Neural cell (in vitro differentiated cells): ENCODE measurements around the gene EPHB3. TPM values are rescaled to one million over a fixed set of nuclear protein-coding genes. Genes with fewer than 3 reads are reported as not detected.

ENCODE experiments used
- H2AFZ ChIP-seq: fragments of 200-600, 300-800 bp; sonication (generic), shearing (Covaris generic); 2 replicates; pipeline ENCODE4 v1.6.0; 2014; ENCODE audit warnings: low read depth, mild to moderate bottlenecking, antibody characterized with exemption, low read length, moderate library complexity
- H3F3A ChIP-seq: fragments of 200-600 bp; shearing (Covaris generic); 2 replicates; pipeline ENCODE4 v1.6.1; 2016; ENCODE audit warnings: mild to moderate bottlenecking, moderate library complexity, mixed read lengths, antibody characterized with exemption, low read length; ENCODE audit not compliant: insufficient read depth, poor library complexity, severe bottlenecking
- H3K27ac ChIP-seq: fragments of 200-600, 300-800 bp; sonication (generic), shearing (Covaris generic); 2 replicates; pipeline ENCODE4 v1.5.1; 2014; ENCODE audit warnings: mild to moderate bottlenecking, low read length, moderate library complexity
- H3K27me3 ChIP-seq: fragments of 300-800, 200-600 bp; sonication (generic), shearing (Covaris generic); 2 replicates; pipeline ENCODE4 v1.6.0; 2014; ENCODE audit warnings: mild to moderate bottlenecking, low read depth, low read length, moderate library complexity; ENCODE audit not compliant: insufficient read depth
- H3K36me3 ChIP-seq: fragments of 300-800, 200-600 bp; sonication (generic), shearing (Covaris generic); 2 replicates; pipeline ENCODE4 v1.5.1; 2014; ENCODE audit warnings: mild to moderate bottlenecking, antibody characterized with exemption, low read length, moderate library complexity; ENCODE audit not compliant: insufficient read depth
- H3K4me2 ChIP-seq: fragments of 300-800, 200-600 bp; sonication (generic), shearing (Covaris generic); 2 replicates; pipeline ENCODE4 v1.6.0; 2014; ENCODE audit warnings: mild to moderate bottlenecking, low read length
- H3K4me3 ChIP-seq: fragments of 300-800, 200-600 bp; sonication (generic), shearing (Covaris generic); 2 replicates; pipeline ENCODE4 v1.5.1; 2014; ENCODE audit warnings: mild to moderate bottlenecking, low read length, moderate library complexity
- H3K79me2 ChIP-seq: fragments of 200-600 bp; shearing (Covaris generic); replicated peaks from 2 replicates; pipeline ENCODE4 v1.6.0; 2014; ENCODE audit warnings: mild to moderate bottlenecking, low read length, moderate library complexity; ENCODE audit not compliant: insufficient read depth
- H3K9ac ChIP-seq: fragments of 300-800, 200-600 bp; sonication (generic), shearing (Covaris generic); 2 replicates; pipeline ENCODE4 v1.6.1; 2016; ENCODE audit warnings: mild to moderate bottlenecking, low read length, mixed read lengths
- H3K9me2 ChIP-seq: fragments of 200-600 bp; shearing (Covaris generic); 2 replicates; pipeline ENCODE4 v1.6.1; 2016; ENCODE audit warnings: mild to moderate bottlenecking, low read length, mixed read lengths; ENCODE audit not compliant: insufficient read depth
- H3K9me3 ChIP-seq: fragments of 200-600, 300-800 bp; sonication (generic), shearing (Covaris generic); 2 replicates; pipeline ENCODE4 v1.6.1; 2016; ENCODE audit warnings: mild to moderate bottlenecking, mixed run types, low read length, moderate library complexity, mixed read lengths
- H4K20me1 ChIP-seq: fragments of 200-600 bp; shearing (Covaris generic); 2 replicates; pipeline ENCODE4 v1.6.1; 2016; ENCODE audit warnings: mild to moderate bottlenecking, mixed run types; ENCODE audit not compliant: insufficient read depth
- EP300 ChIP-seq: fragments of 450-650 bp; conservative IDR thresholded peaks from 2 replicates; pipeline ENCODE4 v1.6.1; 2014; ENCODE audit warnings: antibody characterized with exemption, mild to moderate bottlenecking, moderate library complexity; ENCODE audit not compliant: poor library complexity, severe bottlenecking
- EZH2 ChIP-seq: fragments of 200-600, 300-800 bp; shearing (Covaris generic), sonication (generic); IDR thresholded peaks from 2 replicates; pipeline ENCODE4 v1.6.1; 2014; ENCODE audit warnings: antibody characterized with exemption, low read length, borderline replicate concordance, mild to moderate bottlenecking; ENCODE audit not compliant: insufficient read depth, poor library complexity, severe bottlenecking
- MXI1 ChIP-seq: fragments of 450-650 bp; conservative IDR thresholded peaks from 2 replicates; pipeline ENCODE4 v1.6.1; 2014; ENCODE audit warnings: antibody characterized with exemption, mild to moderate bottlenecking; ENCODE audit not compliant: poor library complexity, severe bottlenecking
- POLR2AphosphoS5 ChIP-seq: IDR thresholded peaks from 2 replicates; pipeline ENCODE4 v1.6.1; 2012
- RAD21 ChIP-seq: fragments of 450-650 bp; conservative IDR thresholded peaks from 2 replicates; pipeline ENCODE4 v1.6.1; 2014; ENCODE audit warnings: antibody characterized with exemption, mild to moderate bottlenecking, moderate library complexity
- SMC3 ChIP-seq: fragments of 450-650 bp; conservative IDR thresholded peaks from 2 replicates; pipeline ENCODE4 v1.6.1; 2014; ENCODE audit warnings: antibody characterized with exemption, mild to moderate bottlenecking, moderate library complexity; ENCODE audit not compliant: poor library complexity
- TAF1 ChIP-seq: IDR thresholded peaks from 2 replicates; pipeline ENCODE4 v1.6.1; 2012; ENCODE audit warnings: low read depth
- polyA plus RNA-seq: library from polyadenylated mRNA; depleted of rRNA; stranded (reverse); fragments of >200 nt; gene quantifications from 2 replicates; pipeline ENCODE4 v1.2.3, GENCODE V29; 2014
- TF ChIP-seq, protein P1 (sequence below): fragments of 450-650 bp; IDR thresholded peaks from 2 replicates; pipeline ENCODE4 v1.5.1; 2014; ENCODE audit warnings: antibody characterized with exemption, mild to moderate bottlenecking, moderate library complexity; ENCODE audit not compliant: poor library complexity, severe bottlenecking
- TF ChIP-seq, protein P2 (sequence below): IDR thresholded peaks from 2 replicates; pipeline ENCODE4 v1.6.1; 2012; ENCODE audit warnings: borderline replicate concordance

EPHB3 gene
- polyA plus RNA-seq, 1 donor from 2014 or later, result 4.3 TPM

DNA sequence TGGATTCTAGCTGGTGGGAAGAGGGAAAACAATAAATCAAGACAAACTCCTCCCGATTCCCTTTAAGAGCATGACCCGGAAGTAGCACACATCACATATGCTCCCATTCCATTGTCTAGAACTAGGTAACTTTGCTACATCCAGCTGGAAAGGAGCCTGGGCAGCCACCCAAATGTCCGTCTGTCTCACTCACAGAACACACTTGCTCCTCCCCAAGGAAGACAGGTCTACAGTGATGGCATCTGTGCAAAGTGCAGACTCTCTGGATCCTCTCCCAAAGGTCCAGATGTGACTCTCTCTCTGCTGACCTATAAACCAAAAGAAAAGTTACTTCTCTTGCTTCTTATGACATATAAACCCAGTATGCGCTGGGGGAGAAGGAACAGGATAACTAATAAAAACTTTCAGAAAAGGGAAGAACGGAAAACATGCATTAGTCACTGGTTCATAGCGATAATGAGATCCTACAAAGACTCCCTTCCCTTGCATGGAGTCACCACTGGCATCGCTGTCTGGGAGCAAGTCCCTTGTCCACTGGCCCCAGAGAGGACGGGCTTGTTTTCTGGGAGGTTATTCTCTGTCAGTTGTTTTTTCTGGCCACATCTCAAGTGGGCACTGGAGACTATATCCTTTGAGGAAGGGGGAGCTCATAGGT lies 29.8 kb upstream of the EPHB3 start:
- no peaks in the 10 kb centered on the region for H4K20me1 ChIP-seq
- no peaks in the 10 kb centered on the region for H3F3A ChIP-seq
- H2AFZ ChIP-seq, result no peak overlapping the region
- H3K36me3 ChIP-seq, result no peaks in the 10 kb centered on the region
- H3K4me2 ChIP-seq, result no peak overlapping the region
- no peak for TF ChIP-seq POLR2AphosphoS5
- TF ChIP-seq, protein P1, sequence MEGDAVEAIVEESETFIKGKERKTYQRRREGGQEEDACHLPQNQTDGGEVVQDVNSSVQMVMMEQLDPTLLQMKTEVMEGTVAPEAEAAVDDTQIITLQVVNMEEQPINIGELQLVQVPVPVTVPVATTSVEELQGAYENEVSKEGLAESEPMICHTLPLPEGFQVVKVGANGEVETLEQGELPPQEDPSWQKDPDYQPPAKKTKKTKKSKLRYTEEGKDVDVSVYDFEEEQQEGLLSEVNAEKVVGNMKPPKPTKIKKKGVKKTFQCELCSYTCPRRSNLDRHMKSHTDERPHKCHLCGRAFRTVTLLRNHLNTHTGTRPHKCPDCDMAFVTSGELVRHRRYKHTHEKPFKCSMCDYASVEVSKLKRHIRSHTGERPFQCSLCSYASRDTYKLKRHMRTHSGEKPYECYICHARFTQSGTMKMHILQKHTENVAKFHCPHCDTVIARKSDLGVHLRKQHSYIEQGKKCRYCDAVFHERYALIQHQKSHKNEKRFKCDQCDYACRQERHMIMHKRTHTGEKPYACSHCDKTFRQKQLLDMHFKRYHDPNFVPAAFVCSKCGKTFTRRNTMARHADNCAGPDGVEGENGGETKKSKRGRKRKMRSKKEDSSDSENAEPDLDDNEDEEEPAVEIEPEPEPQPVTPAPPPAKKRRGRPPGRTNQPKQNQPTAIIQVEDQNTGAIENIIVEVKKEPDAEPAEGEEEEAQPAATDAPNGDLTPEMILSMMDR, result no peak
- no peak for TF ChIP-seq MXI1
- TF ChIP-seq EZH2, result no peak
- TF ChIP-seq EP300, result no peak
- TF ChIP-seq RAD21, result no peak
- TF ChIP-seq, protein P2, sequence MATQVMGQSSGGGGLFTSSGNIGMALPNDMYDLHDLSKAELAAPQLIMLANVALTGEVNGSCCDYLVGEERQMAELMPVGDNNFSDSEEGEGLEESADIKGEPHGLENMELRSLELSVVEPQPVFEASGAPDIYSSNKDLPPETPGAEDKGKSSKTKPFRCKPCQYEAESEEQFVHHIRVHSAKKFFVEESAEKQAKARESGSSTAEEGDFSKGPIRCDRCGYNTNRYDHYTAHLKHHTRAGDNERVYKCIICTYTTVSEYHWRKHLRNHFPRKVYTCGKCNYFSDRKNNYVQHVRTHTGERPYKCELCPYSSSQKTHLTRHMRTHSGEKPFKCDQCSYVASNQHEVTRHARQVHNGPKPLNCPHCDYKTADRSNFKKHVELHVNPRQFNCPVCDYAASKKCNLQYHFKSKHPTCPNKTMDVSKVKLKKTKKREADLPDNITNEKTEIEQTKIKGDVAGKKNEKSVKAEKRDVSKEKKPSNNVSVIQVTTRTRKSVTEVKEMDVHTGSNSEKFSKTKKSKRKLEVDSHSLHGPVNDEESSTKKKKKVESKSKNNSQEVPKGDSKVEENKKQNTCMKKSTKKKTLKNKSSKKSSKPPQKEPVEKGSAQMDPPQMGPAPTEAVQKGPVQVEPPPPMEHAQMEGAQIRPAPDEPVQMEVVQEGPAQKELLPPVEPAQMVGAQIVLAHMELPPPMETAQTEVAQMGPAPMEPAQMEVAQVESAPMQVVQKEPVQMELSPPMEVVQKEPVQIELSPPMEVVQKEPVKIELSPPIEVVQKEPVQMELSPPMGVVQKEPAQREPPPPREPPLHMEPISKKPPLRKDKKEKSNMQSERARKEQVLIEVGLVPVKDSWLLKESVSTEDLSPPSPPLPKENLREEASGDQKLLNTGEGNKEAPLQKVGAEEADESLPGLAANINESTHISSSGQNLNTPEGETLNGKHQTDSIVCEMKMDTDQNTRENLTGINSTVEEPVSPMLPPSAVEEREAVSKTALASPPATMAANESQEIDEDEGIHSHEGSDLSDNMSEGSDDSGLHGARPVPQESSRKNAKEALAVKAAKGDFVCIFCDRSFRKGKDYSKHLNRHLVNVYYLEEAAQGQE, result no peak
- no peaks in the 10 kb centered on the region for H3K79me2 ChIP-seq
- no peak overlapping the region for H3K9ac ChIP-seq
- no peaks in the 10 kb centered on the region for H3K9me3 ChIP-seq
- no peaks in the 10 kb centered on the region for H3K9me2 ChIP-seq
- H3K27ac ChIP-seq, result no peak overlapping the region
- no peak overlapping the region for H3K4me3 ChIP-seq
- H3K27me3 ChIP-seq, result peaks cover under 1% of the 10 kb centered on the region

DNA sequence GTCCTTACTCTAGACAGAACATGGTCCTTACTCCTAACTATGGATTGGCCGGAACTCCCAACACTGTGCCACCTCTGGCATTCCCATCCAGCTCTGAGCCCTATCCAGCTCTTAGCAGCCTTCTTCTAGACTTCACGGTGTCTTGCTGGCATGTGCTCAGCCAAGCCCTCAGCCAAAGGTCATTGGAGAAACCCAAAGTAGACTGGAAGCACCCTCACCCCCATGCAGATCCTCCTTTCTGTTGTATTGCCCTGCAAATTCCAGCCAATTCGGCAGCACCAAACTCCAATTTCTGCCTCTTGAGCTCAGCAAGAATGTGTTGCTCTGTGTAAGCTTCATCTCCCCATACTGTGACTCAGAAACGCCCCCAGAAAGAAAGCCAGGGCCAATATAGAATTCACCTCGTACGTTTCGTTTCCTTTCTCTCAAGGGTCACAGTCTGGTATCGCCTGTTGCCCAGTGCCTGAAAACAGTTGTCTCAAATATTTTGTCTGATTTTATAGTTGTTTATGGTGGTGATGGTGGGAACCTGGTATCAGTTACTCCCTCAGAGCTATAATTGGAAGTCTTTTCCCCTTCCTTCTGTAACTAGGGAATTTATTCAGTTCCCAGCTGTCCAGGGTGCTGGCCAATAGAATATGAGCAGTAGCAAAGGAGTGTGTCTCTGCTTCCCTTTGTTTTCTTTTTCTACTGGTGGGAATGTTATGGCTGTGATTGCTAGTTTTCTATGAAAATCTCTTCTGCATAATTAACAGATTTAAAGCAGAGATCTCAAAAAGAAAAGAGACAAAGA lies 28.4 kb upstream of the EPHB3 start:
- Histone ChIP-seq H4K20me1 (no peaks in the 10 kb centered on the region), H3K27ac (no peak overlapping the region), H2AFZ (no peak overlapping the region), H3K9me2 (no peaks in the 10 kb centered on the region), H3K79me2 (no peaks in the 10 kb centered on the region), H3K4me2 (no peak overlapping the region), H3F3A (no peaks in the 10 kb centered on the region), H3K9ac (no peak overlapping the region), H3K27me3 (no peaks in the 10 kb centered on the region), H3K9me3 (no peaks in the 10 kb centered on the region), H3K36me3 (no peaks in the 10 kb centered on the region), H3K4me3 (no peak overlapping the region)
- no peak for TF ChIP-seq TAF1
- TF ChIP-seq POLR2AphosphoS5, result no peak
- TF ChIP-seq SMC3, result no peak
- no peak for TF ChIP-seq EZH2
- TF ChIP-seq, protein P1, result no peak
- TF ChIP-seq EP300, result no peak
